ENCODE data around the gene ST3GAL3.

Gene ST3GAL3

DNA sequence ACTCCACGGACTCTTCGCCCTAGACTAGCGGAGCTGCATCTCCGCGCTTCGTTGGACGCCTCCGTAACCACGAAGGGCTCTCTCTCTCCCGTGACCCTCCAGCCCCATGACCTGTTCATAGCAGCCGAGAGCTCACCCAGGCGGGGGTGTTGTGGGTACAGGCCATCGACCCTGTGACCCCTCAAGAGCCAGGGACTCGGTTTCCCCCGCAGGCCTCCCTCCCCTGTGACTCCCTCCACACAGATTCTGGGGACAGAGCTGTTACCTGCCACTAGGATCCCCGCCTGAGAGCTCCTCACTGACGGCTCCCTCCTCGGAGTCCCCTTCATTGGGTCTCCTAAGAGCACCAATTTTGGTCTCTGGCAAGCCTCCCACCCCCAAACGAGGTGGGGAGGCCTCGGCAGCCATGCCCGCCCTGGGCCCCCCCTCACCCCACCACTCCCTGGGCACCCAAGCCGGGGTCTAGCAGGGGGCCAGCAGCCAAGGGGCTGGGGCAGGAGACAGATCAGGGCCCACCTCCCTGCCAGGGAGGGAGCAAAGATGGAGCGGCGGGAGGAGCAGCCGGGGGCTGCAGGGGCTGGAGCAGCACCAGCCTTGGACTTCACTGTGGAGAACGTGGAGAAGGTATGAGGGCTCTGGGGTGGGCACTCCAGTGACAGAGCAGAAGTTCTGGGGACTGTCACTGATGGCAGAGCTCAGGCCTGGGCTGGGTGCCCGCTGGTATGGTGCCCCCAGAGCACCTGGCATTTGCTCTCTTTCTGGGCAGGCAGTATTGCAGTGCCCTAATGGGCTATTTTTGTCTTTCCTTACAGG, 239.9 kb downstream of the ST3GAL3 start:
- Histone ChIP-seq H3K9me3 (ENCODE audit: control insufficient read depth, insufficient read depth, low read depth, low read length) (no peaks in the 10 kb centered on the region), H3K36me3 (ENCODE audit: control insufficient read depth in 2 of 2, insufficient read depth in 1 of 2, low read length in 2 of 2) (peaks cover 0 to 34% of the 10 kb centered on the region in 2 experiments; a peak in 1 of 3 replicates), H3K27ac (ENCODE audit: extremely low read depth, low read depth, low read length) (peak overlapping the region; percentile 89), H3K4me3 (ENCODE audit: low read depth, low read length) (peak overlapping the region; percentile 85), H3K4me1 (ENCODE audit: control insufficient read depth, insufficient read depth, low read length) (0 out of 2 replicates have a peak, but pooled peaks cover 4% of the 10 kb centered on the region)
- ChIA-PET POLR2A (interaction anchor here (0.8 to 2.7 kb wide), 12 partner anchors 9 to 589 kb away, joined by 3 to 15 read pairs (median 4); partner anchors contain the start of genes ARTN, ATP6V0B, CDC20 and DPH2), CTCF (interaction anchor here (0.5 to 6.4 kb wide), 7 partner anchors 13 to 1192 kb away, joined by 3 to 79 read pairs (median 5); partner anchors contain the start of gene ARTN)
- TF ChIP-seq ZNF596 (tag by site-specific recombination; IDR thresholded peaks at IDR 0.05): no peak
- no peak for TF ChIP-seq ZNF701 (tag by site-specific recombination; IDR thresholded peaks at IDR 0.05)
- TF ChIP-seq, protein P1, sequence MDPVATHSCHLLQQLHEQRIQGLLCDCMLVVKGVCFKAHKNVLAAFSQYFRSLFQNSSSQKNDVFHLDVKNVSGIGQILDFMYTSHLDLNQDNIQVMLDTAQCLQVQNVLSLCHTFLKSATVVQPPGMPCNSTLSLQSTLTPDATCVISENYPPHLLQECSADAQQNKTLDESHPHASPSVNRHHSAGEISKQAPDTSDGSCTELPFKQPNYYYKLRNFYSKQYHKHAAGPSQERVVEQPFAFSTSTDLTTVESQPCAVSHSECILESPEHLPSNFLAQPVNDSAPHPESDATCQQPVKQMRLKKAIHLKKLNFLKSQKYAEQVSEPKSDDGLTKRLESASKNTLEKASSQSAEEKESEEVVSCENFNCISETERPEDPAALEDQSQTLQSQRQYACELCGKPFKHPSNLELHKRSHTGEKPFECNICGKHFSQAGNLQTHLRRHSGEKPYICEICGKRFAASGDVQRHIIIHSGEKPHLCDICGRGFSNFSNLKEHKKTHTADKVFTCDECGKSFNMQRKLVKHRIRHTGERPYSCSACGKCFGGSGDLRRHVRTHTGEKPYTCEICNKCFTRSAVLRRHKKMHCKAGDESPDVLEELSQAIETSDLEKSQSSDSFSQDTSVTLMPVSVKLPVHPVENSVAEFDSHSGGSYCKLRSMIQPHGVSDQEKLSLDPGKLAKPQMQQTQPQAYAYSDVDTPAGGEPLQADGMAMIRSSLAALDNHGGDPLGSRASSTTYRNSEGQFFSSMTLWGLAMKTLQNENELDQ (tag by site-specific recombination; IDR thresholded peaks at IDR 0.05; ENCODE audit: low read depth): no peak
- peak; percentile 49 for TF ChIP-seq ZNF341 (tag by site-specific recombination; IDR thresholded peaks at IDR 0.05; ENCODE audit: low read depth)
- peak; percentile 65; the same call in 1 of the 2 replicates for TF ChIP-seq BCL11A (tag by site-specific recombination; IDR thresholded peaks at IDR 0.05; ENCODE audit: low read depth)
- TF ChIP-seq GLIS1 (tag by site-specific recombination; IDR thresholded peaks at IDR 0.05): no peak
- no peak for TF ChIP-seq ZNF140 (tag by site-specific recombination; IDR thresholded peaks at IDR 0.05)
- 0 out of 2 replicates have a peak, but pooled peaks have one; percentile 1 for TF ChIP-seq KLF7 (tag by site-specific recombination; IDR thresholded peaks at IDR 0.05; ENCODE audit: borderline replicate concordance)
- no peak for TF ChIP-seq ZBTB48 (tag by site-specific recombination; IDR thresholded peaks at IDR 0.05)
- TF ChIP-seq SCRT2 (tag by site-specific recombination; IDR thresholded peaks at IDR 0.05): no peak
- TF ChIP-seq ZNF624 (tag by site-specific recombination; IDR thresholded peaks at IDR 0.05): no peak
- no peak for TF ChIP-seq ZNF747 (tag by site-specific recombination; IDR thresholded peaks at IDR 0.05)
- no peak for TF ChIP-seq RBAK (tag by site-specific recombination; IDR thresholded peaks at IDR 0.05)
- TF ChIP-seq ZNF302 (tag by site-specific recombination; IDR thresholded peaks at IDR 0.05; ENCODE audit: low read depth): no peak
- TF ChIP-seq, protein P2, sequence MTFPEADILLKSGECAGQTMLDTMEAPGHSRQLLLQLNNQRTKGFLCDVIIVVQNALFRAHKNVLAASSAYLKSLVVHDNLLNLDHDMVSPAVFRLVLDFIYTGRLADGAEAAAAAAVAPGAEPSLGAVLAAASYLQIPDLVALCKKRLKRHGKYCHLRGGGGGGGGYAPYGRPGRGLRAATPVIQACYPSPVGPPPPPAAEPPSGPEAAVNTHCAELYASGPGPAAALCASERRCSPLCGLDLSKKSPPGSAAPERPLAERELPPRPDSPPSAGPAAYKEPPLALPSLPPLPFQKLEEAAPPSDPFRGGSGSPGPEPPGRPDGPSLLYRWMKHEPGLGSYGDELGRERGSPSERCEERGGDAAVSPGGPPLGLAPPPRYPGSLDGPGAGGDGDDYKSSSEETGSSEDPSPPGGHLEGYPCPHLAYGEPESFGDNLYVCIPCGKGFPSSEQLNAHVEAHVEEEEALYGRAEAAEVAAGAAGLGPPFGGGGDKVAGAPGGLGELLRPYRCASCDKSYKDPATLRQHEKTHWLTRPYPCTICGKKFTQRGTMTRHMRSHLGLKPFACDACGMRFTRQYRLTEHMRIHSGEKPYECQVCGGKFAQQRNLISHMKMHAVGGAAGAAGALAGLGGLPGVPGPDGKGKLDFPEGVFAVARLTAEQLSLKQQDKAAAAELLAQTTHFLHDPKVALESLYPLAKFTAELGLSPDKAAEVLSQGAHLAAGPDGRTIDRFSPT (tag by site-specific recombination; IDR thresholded peaks at IDR 0.05): peak; percentile 77
- TF ChIP-seq, protein P3, sequence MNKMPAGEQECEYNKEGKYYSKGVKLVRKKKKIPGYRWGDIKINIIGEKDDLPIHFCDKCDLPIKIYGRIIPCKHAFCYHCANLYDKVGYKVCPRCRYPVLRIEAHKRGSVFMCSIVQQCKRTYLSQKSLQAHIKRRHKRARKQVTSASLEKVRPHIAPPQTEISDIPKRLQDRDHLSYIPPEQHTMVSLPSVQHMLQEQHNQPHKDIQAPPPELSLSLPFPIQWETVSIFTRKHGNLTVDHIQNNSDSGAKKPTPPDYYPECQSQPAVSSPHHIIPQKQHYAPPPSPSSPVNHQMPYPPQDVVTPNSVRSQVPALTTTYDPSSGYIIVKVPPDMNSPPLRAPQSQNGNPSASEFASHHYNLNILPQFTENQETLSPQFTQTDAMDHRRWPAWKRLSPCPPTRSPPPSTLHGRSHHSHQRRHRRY (tag by site-specific recombination; IDR thresholded peaks at IDR 0.05): no peak
- no peak for TF ChIP-seq ZNF146 (tag by site-specific recombination; IDR thresholded peaks at IDR 0.05)
- no peak for TF ChIP-seq ZNF394 (tag by site-specific recombination; IDR thresholded peaks at IDR 0.05; ENCODE audit: borderline replicate concordance)
- TF ChIP-seq ZNF248 (tag by site-specific recombination; IDR thresholded peaks at IDR 0.05): no peak
- TF ChIP-seq ZNF10 (tag by site-specific recombination; IDR thresholded peaks at IDR 0.05): no peak
- no peak for TF ChIP-seq ZNF777 (tag by site-specific recombination; IDR thresholded peaks at IDR 0.05; ENCODE audit: borderline replicate concordance)
- TF ChIP-seq ZNF121 (tag by site-specific recombination; IDR thresholded peaks at IDR 0.05): no peak
- no peak for TF ChIP-seq ZNF16 (tag by site-specific recombination; IDR thresholded peaks at IDR 0.05; ENCODE audit: low read depth)
- TF ChIP-seq OSR2 (tag by site-specific recombination; IDR thresholded peaks at IDR 0.05): no peak
- no peak for TF ChIP-seq PATZ1 (tag by site-specific recombination; IDR thresholded peaks at IDR 0.05)
- no peak for TF ChIP-seq ZNF112 (tag by site-specific recombination; IDR thresholded peaks at IDR 0.05)
- TF ChIP-seq BCL11B (tag by site-specific recombination; IDR thresholded peaks at IDR 0.05; ENCODE audit: low read depth): no peak
- no peak for TF ChIP-seq WT1 (tag by site-specific recombination; IDR thresholded peaks at IDR 0.05)
- no peak for TF ChIP-seq MEIS1 (CRISPR knock-in tag; IDR thresholded peaks at IDR 0.05; ENCODE audit: borderline replicate concordance)
- TF ChIP-seq ZNF404 (tag by site-specific recombination; IDR thresholded peaks at IDR 0.05): no peak
- TF ChIP-seq ZNF423 (tag by site-specific recombination; IDR thresholded peaks at IDR 0.05): no peak
- TF ChIP-seq ZNF791 (tag by site-specific recombination; IDR thresholded peaks at IDR 0.05): no peak
